GM18499 (cell line): ENCODE data around the gene TAAR9.

Experiments used
- ATAC-seq: cut with Tn5 transposase; IDR thresholded peaks from one replicate; pipeline ENCODE4 v1.9.1; 2021; ENCODE audit warnings: moderate number of reproducible peaks; ENCODE audit not compliant: insufficient read depth, unreplicated experiment

TAAR9 gene

GRCh38 chr6:132584698-132585097 is 46.6 kb downstream of the TAAR9 start:
- no peak for ATAC-seq

GRCh38 chr6:132587424-132587823 is 49.3 kb downstream of the TAAR9 start:
- ATAC-seq, result no peak
